HepG2 (cell line): ENCODE measurements around the gene CDKN3. TPM values are rescaled to one million over a fixed set of nuclear protein-coding genes. Genes with fewer than 3 reads are reported as not detected.

ENCODE experiments used
- PRMT3 ChIP-seq: sonication (generic); formaldehyde crosslinking; IDR thresholded peaks from 2 replicates; pipeline ENCODE4 v1.8.1; 2022; ENCODE audit warnings: low read depth, mild to moderate bottlenecking, moderate library complexity, missing genetic modification reagents, borderline replicate concordance
- PTBP1 ChIP-seq: fragments of 200-400 bp; formaldehyde crosslinking; IDR thresholded peaks from 2 replicates; pipeline ENCODE4 v1.6.1; 2018; ENCODE audit warnings: low read length, low read depth; ENCODE audit not compliant: poor library complexity, severe bottlenecking
- TBX3 ChIP-seq: fragments of 450-650 bp; IDR thresholded peaks from 2 replicates; pipeline ENCODE4 v1.6.1; 2017; ENCODE audit warnings: antibody characterized with exemption, mild to moderate bottlenecking, inconsistent platforms, borderline replicate concordance
- TOPORS ChIP-seq: sonication (generic); formaldehyde crosslinking; IDR thresholded peaks from 2 replicates; pipeline ENCODE4 v1.8.0; 2023; ENCODE audit warnings: mild to moderate bottlenecking, missing genetic modification reagents
- ZC3H13 ChIP-seq: sonication (generic); formaldehyde crosslinking; IDR thresholded peaks from 2 replicates; pipeline ENCODE4 v1.8.1; 2023; ENCODE audit warnings: mild to moderate bottlenecking, missing genetic modification reagents, moderate library complexity
- polyA plus RNA-seq, 8 experiments: library from polyadenylated mRNA; depleted of rRNA in 3 of 8; stranded (reverse) in 7 of 8; unstranded in 1 of 8; fragments of >200 nt; fragmentation: Illumina TruSeq in 4 of 8; extraction: Trizol in 4 of 8; gene quantifications; 2 replicates each; pipeline versions ENCODE4 v1.2.1 to v1.2.3, GENCODE V29; 2011 to 2016; ENCODE audit warnings: low read depth in 4 of 8, missing spikeins in 1 of 8, mixed read lengths in 1 of 8; ENCODE audit not compliant: insufficient read depth in 1 of 8
- total RNA-seq, 5 experiments: library from RNA; depleted of rRNA; stranded (reverse); fragments of >200 nt; fragmentation: Illumina TruSeq; extraction: Trizol; gene quantifications; 2 replicates each; pipeline ENCODE4 v1.2.3, GENCODE V29; 2016; ENCODE audit warnings: low read depth in 1 of 5
- TF ChIP-seq, protein P1 (sequence below): sonication (generic); formaldehyde crosslinking; IDR thresholded peaks from 2 replicates; pipeline ENCODE4 v1.5.0; 2020; ENCODE audit warnings: mild to moderate bottlenecking, missing genetic modification reagents, borderline replicate concordance

The CDKN3 gene
- total and polyA plus RNA-seq, 2 of the 13 experiments (the other 11 are each of a cell fraction or from before 2014, with no cell fraction given): 63.0 to 88.9 TPM

DNA sequence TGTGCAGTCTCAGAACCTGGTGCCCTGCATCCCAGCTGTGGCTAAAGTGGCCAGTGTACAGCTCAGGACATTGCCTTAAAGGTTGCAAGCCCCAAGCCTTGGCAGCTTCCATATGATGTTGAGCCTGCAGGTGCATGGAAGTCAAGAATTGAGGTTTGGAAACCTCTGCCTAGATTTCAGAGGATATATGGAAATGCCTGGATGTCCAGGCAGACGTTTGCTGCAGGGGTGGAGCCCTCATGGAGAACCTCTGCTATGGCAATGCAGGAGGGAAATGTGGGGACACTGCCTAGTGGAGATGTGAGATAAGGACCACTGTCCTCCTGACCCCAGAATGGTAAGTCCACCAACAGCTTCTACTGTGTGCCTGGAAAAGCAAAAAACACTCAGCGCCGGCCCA is 62.3 kb downstream of the CDKN3 start (continued):
- TF ChIP-seq, protein P1, sequence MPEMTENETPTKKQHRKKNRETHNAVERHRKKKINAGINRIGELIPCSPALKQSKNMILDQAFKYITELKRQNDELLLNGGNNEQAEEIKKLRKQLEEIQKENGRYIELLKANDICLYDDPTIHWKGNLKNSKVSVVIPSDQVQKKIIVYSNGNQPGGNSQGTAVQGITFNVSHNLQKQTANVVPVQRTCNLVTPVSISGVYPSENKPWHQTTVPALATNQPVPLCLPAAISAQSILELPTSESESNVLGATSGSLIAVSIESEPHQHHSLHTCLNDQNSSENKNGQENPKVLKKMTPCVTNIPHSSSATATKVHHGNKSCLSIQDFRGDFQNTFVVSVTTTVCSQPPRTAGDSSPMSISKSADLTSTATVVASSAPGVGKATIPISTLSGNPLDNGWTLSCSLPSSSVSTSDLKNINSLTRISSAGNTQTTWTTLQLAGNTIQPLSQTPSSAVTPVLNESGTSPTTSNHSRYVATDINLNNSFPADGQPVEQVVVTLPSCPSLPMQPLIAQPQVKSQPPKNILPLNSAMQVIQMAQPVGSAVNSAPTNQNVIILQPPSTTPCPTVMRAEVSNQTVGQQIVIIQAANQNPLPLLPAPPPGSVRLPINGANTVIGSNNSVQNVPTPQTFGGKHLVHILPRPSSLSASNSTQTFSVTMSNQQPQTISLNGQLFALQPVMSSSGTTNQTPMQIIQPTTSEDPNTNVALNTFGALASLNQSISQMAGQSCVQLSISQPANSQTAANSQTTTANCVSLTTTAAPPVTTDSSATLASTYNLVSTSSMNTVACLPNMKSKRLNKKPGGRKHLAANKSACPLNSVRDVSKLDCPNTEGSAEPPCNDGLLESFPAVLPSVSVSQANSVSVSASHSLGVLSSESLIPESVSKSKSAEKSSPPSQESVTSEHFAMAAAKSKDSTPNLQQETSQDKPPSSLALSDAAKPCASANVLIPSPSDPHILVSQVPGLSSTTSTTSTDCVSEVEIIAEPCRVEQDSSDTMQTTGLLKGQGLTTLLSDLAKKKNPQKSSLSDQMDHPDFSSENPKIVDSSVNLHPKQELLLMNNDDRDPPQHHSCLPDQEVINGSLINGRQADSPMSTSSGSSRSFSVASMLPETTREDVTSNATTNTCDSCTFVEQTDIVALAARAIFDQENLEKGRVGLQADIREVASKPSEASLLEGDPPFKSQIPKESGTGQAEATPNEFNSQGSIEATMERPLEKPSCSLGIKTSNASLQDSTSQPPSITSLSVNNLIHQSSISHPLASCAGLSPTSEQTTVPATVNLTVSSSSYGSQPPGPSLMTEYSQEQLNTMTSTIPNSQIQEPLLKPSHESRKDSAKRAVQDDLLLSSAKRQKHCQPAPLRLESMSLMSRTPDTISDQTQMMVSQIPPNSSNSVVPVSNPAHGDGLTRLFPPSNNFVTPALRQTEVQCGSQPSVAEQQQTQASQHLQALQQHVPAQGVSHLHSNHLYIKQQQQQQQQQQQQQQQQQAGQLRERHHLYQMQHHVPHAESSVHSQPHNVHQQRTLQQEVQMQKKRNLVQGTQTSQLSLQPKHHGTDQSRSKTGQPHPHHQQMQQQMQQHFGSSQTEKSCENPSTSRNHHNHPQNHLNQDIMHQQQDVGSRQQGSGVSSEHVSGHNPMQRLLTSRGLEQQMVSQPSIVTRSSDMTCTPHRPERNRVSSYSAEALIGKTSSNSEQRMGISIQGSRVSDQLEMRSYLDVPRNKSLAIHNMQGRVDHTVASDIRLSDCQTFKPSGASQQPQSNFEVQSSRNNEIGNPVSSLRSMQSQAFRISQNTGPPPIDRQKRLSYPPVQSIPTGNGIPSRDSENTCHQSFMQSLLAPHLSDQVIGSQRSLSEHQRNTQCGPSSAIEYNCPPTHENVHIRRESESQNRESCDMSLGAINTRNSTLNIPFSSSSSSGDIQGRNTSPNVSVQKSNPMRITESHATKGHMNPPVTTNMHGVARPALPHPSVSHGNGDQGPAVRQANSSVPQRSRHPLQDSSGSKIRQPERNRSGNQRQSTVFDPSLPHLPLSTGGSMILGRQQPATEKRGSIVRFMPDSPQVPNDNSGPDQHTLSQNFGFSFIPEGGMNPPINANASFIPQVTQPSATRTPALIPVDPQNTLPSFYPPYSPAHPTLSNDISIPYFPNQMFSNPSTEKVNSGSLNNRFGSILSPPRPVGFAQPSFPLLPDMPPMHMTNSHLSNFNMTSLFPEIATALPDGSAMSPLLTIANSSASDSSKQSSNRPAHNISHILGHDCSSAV (CRISPR knock-in tag): no peak
- TF ChIP-seq TBX3 (no peak), PTBP1 (no peak), TOPORS (CRISPR knock-in tag) (peak; percentile 70; the same call in 1 of the 2 replicates), PRMT3 (CRISPR knock-in tag) (no peak), ZC3H13 (no peak)
